Measurements from ENCODE around the gene FCN3.

The FCN3 gene

DNA sequence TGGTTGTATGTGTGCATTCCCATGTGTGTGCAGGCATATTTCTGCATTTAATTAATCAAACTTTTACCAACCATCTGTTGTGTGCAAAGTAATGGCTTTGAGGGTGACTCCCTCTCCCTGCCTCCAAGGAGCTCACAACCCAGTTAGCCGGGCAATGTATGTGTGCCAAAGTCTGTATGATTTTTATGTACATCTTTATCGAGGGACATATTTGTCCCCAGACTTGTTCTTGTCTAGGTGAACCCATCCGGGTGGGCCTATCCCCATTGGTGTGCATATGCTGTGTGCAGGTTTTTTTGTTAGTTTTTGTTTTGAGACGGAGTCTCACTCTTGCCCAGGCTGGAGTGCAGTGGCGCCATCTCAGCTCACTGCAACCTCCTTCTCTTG, 31.0 kb downstream of the FCN3 start:
- no peak for DNase-seq (ENCODE audit: low read depth in 1 of 2, low spot score in 1 of 2)

DNA sequence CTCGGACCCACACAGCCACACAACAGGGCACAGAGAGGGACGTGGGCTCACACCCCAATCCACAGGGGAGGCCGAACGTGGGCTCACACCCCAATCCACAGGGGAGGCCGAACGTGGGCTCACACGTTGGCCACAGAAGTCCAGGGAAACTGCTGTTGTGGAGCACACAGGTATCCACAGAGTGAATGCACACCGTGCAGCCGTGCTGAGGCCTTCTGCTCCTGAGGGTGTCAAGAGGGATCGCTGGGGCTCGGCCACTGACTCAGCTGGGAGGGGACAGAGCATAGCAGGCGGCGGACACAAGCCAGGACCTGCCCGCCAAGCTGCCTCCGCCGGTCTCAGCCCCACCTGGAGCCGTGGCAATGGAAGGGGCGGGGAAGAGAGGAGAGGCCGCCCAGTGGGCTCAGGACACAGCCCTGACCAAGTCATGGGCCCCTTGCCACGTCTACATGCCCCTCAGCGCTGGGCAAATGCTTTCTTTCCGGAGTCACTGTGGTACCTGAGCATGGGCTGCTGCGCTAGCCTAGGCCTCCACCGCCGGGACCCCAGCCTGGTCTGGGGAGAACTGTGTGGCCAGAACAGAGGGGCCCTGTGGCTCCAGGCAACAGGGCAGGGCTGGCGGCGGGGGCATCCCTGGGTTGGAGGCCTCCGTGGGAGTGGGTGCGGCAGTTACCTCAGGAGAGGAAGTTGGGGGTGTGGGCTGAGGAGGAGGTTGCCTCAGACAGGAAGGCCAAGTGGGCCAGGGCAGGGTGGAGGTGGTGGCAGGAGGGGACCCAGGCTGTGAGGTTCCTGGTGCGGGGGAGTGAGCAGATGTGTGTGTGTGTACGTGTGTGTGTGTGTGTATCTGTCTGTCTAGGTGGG, 31.6 kb downstream of the FCN3 start:
- DNase-seq (ENCODE audit: low read depth in 1 of 2, low spot score in 1 of 2): peak in 1 of 2 donors; percentile 49

DNA sequence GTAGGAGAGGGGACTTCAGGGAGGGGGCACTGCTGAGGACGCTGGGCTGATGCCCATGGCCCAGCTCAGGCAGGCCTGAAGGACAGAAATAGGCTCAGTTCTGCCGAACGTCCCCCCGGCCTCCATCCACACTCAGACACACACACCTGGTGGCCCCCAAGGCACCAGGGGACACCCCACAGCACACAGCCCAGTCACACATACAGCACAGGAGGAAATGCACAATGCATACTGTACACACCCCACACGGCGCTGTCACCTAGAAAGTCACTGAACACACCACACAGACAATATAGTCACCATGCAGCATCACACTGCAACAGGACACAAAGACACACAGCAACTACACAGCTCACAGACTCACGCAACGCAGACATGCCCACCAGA, 32.2 kb downstream of the FCN3 start:
- DNase-seq (ENCODE audit: low read depth in 1 of 2, low spot score in 1 of 2): no peak

DNA sequence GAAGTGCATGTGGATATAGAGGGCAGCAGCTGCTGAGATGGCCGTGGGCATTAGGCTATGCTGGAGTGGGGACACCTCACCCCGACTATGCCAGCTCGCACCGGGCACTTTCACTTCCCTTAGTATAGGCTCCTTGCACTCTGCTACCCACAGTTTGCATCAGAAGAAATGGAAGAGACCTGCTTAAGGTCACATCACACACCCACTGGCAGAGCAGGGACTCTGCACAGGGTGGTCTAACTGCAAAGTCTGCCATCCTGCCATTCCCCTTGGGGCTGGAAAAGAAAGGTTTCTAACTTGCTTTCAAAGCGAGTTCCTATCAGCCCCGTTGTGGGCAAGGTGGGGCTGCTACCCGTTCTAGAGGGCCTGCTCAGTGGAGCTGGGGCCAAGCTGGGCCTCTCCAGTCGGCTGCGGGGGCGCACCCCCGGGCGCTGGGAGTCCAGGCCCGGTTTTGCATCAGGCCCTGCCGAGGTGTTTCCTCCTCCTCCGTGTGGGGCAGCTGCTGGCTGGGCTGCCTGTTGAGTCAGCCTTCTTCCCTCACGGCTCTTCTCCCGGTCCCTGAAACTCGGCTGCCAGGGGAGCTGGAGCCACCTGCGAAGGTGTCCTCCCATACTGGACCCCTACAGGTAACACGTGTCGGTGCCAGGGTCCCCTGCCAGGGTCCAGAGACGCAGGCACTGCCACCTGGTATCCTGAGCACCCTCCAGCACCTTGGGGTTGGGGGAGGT, 32.9 kb downstream of the FCN3 start, which contains the start of gene SYTL1:
Gene SYTL1 (plus strand): TSS at position 498 of the 728 bp plus-strand sequence. CDS start 3,313 bp downstream, outside the sequence.
- no peak for DNase-seq (ENCODE audit: low read depth in 1 of 2, low spot score in 1 of 2)

DNA sequence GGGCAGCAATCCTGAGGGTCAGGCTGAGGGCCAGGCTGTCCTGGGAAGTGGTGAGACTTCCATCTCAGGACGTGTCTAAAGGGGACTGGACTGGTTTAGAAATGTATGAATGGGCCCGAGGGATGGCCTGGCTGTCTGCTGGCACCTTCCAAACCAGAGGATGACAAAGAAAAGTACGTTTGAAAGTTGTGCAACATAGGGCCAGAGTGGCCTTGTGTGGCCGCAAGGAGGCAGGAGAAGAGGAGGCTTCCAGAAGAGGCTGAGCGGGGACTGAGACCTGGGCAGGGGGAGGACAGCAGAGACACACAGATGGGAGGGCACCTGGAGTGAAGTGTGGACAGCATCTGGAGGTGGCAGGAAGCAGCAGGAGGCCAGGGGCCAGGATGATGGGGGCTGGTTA, 35.4 kb downstream of the FCN3 start:
- DNase-seq (ENCODE audit: low read depth in 1 of 2, low spot score in 1 of 2): no peak

DNA sequence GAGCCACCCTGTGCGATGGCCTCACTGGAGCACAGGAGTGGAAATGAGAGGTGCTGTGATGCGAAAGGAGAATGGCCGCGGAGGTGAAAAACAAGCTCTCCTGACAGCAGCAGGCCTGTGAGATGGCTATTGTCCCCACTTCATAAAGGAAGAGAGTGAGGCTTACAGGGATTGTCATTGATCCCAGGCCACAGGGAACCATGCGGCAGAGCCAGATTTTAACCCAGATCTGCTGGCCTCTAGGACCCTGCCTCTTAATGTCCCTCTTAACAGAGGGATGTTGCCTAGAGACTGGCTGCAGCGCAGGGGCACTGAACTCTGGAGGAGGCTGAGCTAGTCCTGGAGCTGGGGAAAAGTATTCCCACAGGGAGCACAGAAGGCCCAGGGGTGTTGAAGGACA, 35.9 kb downstream of the FCN3 start:
- DNase-seq (ENCODE audit: low read depth in 1 of 2, low spot score in 1 of 2): no peak

DNA sequence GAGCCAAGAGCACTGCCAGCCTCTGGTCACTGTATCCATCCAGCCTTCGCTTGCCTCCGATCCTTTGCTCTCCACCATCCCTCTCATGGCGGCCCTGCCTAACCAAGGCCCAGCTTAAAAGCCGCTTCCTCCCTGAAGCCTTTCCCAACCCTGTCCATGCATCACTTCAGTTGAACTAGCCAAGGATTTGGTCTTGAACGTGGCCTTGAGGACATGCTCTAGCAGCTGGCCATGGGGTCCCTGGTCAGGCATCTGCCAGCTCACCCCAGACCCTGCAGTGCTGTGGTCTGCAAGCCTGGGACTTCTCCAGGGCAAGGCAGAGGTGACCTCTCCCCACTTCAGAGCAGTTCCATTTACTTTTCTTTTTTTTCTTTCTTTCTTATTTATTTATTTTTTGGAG, 37.9 kb downstream of the FCN3 start:
- DNase-seq (ENCODE audit: low read depth in 1 of 2, low spot score in 1 of 2): no peak

DNA sequence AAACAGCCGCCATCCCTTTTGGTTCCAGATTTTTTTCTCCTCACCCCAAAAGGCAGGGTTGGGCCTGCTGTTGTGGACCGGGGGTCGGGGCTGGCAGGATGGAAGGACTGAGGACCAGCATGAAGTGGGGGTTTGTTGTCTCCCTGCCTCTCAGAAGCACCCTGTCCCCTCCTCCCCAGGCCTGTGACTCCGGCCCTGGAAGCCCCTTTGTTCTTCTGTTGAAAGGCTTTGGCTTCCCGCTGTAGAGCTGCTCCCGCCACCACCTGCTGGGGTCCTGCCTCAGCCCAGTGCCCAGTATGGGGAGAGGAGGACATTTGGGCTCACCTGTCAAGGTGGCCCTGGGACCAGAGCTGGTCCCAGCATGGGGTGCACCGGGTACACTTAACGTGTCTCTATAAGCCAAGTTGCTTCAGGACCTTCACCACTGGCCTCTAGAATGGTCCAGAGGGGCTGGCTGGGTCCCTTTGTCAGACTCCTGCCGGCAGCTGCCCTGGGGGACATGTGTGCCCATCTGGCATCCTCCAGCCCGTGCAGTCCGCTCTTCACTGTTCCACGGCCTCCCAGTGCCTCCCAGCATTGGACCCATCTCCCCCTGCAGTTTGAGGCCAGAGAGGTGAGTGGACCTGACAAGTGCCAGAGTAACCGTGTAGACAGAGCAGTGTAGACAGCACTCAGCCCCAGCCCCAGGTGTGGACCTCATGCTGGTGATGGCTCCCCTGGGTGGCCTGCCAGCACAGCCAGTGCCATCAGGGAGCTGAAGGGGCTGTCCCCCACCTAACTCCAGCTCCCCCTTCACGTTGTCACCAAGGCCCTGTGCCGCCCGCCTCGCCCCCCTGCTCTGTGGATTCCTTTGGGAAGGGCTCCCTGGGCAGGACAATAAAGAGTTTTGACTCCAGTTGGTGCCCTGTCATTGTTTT, 38.9 kb downstream of the FCN3 start:
- DNase-seq (ENCODE audit: low read depth in 1 of 2, low spot score in 1 of 2): no peak

DNA sequence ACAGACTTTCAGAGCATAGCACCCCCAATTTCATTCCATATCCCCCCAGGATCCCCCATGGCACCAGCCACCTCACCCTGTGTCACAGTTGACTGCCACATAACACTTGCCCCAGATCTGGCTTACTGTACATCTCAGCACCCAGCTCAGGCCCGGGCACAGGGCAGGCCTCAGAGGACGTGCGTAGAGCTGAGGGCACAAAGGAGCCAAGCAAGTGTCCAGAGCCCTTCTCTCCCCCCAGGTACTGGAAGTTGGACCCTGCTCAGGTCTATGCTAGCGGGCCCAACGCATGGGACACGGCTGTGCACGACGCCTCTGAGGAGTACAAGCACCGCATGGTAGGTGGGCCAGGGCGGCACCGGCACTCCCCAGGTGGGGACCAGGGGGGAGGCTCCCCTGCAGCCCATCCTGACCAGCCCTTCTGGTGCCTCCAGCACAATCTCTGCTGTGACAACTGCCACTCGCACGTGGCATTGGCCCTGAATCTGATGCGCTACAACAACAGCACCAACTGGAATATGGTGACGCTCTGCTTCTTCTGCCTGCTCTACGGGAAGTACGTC, 40.8 kb downstream of the FCN3 start:
- DNase-seq (ENCODE audit: low read depth in 1 of 2, low spot score in 1 of 2): no peak

DNA sequence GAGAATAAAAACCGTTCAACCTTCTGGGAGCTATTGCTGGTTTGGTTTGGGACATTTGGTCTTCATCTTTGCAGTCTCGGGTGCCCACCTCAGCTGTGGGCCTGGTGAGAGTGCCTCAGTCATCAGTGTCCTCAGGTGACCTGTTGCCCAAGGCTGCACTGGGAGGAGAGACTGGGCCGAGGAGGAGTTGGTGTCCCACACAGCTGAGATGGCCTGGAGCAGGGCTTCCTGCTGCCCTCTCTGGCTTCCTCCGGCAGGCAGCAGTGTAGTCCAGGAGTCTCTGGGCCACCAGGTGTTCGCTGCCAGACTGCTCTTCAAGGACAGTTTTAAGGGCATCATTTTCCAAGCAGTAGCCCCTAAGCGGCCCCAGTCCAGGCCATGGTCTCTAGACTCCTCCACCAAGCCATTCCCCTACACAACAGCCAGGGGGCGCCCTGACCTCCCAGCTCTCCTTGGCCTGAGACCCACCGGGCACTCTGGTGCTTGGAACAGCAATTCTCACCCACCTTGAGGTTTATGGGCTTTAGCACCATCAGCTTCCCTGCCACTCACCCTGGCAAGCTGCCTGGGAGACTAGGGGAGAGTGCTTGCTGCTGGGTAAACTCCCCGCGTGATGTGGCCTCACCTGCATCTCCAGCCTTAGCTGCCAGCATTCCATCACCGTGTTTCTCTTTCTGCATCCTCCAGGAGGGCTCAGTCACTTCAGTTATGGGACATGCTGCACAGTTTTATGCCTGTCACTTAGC, 41.9 kb downstream of the FCN3 start:
- DNase-seq (ENCODE audit: low read depth in 1 of 2, low spot score in 1 of 2): peak; percentile 15 to 30

DNA sequence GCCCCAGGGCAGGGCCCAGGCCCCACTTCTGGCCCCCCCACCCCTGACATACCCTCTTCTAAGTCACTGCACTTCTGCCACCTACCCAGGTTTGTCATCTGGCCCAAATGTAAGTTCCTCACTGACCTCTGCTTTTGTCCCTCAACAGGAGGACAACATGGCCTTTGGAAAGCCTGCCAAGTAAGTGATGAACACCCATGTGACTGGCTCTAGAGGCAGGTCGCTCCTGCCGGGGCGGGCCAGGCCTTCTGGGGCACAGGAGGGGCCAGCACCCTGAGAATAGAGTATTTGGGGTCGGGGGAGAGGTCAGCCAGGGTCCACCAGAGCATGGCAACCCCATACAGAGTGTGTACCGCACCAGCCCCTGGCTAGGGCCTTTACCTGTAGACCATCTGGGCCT, 42.7 kb downstream of the FCN3 start:
- no peak for DNase-seq (ENCODE audit: low read depth in 1 of 2, low spot score in 1 of 2)

DNA sequence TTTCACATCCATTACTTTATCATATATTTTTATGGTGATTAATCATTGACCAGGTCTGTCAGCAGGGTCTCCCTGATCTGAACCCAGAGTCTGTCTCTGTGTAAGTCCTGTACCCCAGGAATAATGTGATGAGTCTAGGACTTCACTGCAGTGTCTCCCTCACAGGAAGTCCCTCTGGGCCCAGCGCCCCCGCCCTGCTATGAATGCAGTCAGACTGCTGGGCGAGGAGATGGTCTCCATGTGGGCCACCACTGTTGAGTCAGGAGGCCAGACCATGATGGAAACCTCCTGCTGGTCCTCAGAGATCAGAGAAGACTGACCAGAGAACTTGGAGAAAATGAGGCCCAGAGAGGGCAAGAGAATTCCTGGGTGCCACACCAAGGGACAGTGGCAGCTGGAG, 43.2 kb downstream of the FCN3 start:
- DNase-seq (ENCODE audit: low read depth in 1 of 2, low spot score in 1 of 2): no peak

DNA sequence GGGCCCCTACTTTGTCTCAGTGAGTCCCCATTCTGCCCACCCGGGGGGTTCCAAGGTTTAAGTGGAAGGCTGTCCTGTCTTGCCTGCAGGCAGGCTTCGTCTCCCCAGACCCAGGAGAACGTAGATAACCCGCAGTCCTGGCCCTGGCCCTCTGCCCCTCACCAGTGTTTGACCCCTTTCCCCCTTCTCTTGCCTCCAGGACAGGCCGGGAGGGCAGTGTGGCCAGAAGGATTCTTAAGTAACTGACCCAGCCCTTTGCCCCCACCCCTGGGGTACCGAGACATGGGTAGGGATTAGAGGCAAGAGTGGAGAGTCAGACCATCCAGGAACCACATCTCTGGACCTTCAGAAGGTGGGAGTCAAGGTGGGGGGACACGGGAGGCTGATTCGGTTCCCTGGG, 43.8 kb downstream of the FCN3 start:
- no peak for DNase-seq (ENCODE audit: low read depth in 1 of 2, low spot score in 1 of 2)

DNA sequence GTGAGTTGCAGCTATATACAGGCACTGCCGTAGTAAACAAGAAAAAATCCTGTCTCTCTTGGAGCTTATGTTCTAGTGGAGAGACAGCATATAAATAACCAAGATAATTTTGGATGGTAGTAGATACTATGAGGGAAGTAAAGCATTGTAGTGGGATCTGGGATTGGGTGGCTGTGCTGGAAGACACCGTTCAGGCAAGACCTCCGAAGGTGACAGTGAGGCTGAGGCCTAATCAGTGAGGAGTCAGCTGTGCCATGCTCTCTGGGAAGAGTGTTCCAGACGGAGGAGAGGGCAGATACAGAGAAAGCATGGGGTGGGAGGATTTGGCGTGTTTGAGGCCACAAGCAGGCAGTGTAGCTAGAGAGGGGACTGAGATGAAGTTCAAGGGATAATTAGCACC, 46.7 kb downstream of the FCN3 start:
- no peak for DNase-seq (ENCODE audit: low read depth in 1 of 2, low spot score in 1 of 2)

DNA sequence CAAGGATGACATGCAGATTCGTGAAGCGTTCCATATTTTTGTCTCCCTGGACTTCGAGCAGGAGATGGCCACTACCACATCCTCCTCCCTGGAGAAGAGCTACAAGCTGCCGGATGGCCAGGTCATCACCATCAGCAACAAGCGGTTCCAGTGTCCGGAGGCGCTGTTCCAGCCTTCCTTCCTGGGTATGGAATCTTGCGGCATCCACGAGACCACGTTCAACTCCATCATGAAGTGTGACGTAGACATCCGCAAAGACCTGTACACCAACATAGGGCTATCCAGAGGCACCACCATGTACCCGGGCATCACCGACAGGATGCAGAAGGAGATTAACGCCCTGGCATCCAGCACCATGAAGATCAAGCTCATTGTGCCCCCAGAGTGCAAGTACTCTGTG, 49.3 kb downstream of the FCN3 start:
- DNase-seq (ENCODE audit: low read depth in 1 of 2, low spot score in 1 of 2): no peak

DNA sequence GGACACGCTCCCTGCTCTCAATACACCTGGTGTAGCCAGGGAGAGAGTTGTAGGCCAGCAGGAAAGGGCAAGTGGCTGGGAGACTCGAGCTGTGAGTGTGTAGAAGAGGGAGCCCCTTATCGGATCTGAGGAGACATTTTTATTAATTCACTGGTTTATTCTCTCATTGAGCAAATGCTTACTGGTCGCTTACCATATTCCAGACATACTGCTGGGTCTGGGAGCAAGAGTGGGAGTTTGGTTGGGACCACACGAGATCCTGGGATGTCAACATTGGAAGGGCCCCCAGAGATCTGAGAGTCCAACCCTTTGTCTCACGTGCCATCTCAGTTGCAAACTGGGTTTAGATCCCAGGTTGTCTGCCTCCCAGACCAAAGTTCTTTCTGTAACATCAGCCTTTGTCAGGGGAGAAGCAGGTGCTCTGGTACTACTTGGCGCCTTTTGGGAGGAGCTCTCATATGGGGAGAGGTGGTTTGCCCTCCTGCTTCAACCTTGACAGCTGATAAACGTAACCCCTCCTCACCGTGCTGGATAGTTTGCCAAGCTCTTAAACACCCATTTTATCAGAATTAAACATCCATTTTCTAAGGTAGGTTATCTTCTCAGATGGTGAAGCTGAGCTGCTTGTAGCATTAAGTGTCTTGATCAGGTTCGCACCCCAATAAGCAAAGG, 51.9 kb downstream of the FCN3 start:
- no peak for DNase-seq (ENCODE audit: low read depth in 1 of 2, low spot score in 1 of 2)

DNA sequence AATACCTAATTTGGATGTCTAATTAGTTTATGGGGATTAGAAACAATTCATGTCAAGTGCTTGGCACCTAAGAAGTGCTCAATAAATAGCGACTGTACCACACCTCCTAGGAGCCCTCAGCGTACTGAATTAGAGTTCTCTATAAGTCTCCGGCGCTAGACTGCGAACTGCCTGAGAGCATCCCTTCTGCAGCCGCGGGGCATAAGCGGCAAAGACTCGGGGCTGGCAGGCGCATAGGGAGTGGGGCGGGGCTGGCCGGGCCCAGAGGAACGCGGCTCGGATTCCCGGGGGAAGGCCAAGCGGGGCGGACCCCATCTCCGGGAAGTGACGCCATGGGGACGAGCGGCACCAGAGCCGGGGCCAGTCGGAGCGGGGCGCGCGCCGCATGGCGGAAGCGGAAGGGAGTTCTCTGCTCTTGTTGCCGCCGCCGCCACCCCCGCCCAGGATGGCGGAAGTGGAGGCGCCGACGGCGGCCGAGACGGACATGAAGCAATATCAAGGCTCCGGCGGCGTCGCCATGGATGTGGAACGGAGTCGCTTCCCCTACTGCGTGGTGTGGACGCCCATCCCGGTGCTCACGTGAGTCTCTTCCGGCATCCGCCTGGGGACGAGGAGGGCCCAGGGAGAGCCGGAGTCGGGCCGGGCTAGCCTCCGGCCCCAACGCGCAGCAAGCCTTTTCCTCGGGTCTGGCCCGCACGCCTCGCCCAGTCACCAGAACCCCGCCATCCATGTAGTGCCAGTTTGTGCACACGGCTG, 52.6 kb downstream of the FCN3 start, which contains the start of gene TMEM222:
Gene TMEM222 (plus strand): TSS at position 351 of the 756 bp plus-strand sequence. CDS start 35 bp downstream, at position 386.
- DNase-seq (ENCODE audit: low read depth in 1 of 2, low spot score in 1 of 2): peak; percentile 95 to 97
